Activated naive CD8-positive, alpha-beta T cell treated with anti-CD3 and anti-CD28 coated beads, Interleukin-2, amount 50 U/mL, for 16 hours (primary cell): ENCODE data around the gene PCDHGB4.
"Not testable (repeated sequence)": the region's sequence is repeated elsewhere in the genome, so short reads cannot be mapped to it uniquely, and the experiment has no call there.

Experiments
- DNase-seq: peaks from one replicate; pipeline ENCODE4 v3.0.0-alpha.2; 2020; ENCODE audit warnings: low read depth, low spot score

The PCDHGB4 gene

DNA sequence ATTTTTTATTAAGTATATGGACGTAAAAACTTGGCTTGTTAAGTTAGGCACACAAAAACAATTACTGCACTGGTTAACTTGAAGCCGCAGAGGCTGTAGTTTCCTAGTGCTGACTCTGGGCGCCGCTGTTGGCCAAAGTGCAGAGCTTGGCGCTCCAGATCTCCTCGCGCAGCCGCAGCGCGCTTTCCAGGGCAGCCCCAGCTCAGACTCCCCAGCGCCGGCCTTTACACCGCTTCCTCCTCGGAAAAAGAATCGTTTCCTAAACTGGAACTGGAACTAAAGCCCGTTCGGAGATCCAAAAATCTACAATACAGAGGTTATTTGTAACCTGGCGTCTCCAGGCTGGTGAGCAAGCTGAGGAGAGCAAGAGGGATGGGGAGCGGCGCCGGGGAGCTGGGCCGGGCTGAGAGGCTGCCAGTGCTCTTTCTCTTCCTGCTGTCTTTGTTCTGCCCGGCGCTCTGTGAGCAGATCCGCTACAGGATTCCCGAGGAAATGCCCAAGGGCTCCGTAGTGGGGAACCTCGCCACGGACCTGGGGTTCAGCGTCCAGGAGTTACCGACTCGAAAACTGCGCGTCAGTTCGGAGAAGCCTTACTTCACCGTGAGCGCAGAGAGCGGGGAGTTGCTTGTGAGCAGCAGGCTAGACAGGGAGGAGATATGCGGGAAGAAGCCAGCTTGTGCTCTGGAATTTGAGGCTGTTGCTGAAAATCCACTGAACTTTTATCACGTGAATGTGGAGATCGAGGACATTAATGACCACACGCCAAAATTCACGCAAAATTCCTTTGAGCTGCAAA, 10.5 kb downstream of the PCDHGB4 start, which contains the start of gene PCDHGB5:
PCDHGB5 (plus strand) TSS at position 192 of the 796 bp plus-strand sequence; CDS start at position 373, 181 bp downstream.
- not testable (repeated sequence) for DNase-seq

GRCh38 chr5:141398608-141399007, 11.1 kb downstream of the PCDHGB4 start:
- DNase-seq = no peak

GRCh38 chr5:141399555-141400258, 12.2 kb downstream of the PCDHGB4 start:
- no peak for DNase-seq

DNA sequence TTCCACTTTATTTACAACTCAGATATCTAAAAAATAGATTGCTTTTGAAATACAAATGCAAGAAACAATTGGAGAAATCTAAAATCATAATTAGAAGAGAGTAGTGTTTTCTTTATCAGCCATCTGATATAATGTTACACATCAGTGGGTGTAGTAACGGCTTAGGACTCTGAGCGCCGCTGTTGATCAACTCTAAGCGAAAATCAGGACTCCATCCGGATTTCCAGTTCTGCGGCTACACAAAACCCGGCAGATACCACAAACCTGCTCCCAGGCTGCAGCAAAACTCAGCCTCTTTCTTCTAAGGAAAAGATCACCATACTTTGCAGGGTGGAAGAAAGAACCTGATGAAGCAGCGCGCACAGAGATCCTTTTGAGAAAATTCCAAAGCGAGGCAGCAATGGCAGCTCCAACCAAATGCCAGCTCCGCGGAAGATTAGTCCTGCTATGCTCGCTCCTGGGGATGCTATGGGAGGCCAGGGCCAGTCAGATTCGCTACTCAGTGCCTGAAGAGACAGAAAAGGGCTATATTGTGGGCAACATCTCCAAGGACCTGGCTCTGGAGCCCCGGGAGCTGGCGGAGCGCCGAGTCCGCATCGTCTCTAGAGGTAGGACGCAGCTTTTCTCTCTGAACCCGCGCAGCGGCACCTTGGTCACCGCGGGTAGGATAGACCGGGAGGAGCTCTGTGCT, 15.2 kb downstream of the PCDHGB4 start, which contains the start of gene PCDHGA9:
PCDHGA9 (plus strand) TSS at position 226 of the 691 bp plus-strand sequence; CDS start at position 401, 175 bp downstream.
- DNase-seq = no peak

DNA sequence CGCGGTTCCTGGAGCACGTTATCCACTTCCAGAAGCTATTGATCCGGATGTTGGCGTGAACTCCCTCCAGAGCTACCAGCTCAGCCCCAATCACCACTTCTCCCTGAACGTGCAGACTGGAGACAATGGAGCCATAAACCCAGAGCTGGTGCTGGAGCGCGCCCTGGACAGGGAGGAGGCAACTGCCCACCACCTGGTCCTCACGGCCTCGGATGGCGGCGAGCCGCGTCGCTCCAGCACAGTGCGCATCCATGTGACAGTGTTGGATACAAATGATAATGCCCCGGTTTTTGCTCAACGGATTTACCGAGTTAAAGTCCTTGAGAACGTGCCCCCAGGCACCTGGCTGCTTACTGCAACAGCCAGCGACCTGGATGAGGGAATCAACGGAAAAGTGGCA, 15.9 kb downstream of the PCDHGB4 start:
- no peak for DNase-seq

GRCh38 chr5:141407790-141408505, 20.4 kb downstream of the PCDHGB4 start, which contains the start of gene PCDHGB6:
Gene PCDHGB6 (plus strand): TSS chr5:141408021. CDS start chr5:141408203, 182 bp downstream.
- DNase-seq = not testable (repeated sequence)

- no peak for DNase-seq
Observed at GRCh38 chr5:141409598-141410306, 22.3 kb downstream of the PCDHGB4 start.

DNA sequence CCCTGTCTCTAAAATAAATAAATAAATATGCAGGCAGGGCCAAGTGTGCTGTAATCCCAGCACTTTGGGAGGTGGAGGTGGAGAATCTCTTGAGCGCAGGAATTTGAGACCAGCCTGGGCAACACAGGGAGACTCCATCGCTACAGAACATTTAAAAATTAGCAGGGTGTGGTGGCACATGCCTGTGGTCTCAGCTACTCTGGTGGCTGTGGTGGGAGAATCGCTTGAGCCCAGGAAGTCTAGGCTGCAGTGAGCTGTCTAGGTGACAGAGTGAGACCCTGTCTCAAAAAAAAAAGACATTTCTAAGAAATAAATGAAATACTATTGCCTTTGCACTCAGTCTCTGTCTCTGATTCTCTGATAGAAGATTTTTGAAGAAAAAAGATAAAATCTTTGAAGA, 24.1 kb downstream of the PCDHGB4 start:
- DNase-seq = no peak

DNA sequence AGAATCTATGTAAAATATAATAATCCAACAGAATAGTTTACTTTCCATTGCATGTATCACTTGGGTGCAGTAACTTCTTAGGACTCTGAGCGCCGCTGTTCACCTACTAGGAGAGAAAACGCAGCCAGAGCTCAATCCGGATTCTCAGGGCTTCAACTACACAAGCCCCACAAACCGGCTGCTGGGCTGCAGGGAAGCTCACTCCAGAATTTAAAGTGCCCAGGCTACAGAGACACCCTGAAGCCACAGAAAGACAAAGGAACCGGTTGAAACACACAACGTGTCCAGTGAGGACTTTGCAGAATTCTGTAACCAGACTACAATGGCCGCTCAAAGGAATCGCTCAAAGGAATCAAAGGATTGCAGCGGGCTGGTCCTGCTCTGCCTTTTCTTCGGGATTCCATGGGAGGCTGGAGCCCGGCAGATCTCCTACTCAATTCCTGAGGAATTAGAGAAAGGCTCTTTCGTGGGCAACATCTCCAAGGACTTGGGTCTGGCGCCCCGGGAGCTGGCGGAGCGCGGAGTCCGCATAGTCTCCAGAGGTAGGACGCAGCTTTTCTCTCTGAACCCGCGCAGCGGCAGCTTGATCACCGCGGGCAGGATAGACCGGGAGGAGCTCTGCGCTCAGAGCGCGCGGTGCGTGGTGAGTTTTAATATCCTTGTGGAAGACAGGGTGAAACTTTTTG, 25.5 kb downstream of the PCDHGB4 start, which contains the start of gene PCDHGA10:
PCDHGA10 (plus strand) TSS at position 134 of the 686 bp plus-strand sequence; CDS start at position 323, 189 bp downstream.
- DNase-seq = peak; percentile 41

GRCh38 chr5:141413540-141414069, 26.1 kb downstream of the PCDHGB4 start:
- no peak for DNase-seq

DNA sequence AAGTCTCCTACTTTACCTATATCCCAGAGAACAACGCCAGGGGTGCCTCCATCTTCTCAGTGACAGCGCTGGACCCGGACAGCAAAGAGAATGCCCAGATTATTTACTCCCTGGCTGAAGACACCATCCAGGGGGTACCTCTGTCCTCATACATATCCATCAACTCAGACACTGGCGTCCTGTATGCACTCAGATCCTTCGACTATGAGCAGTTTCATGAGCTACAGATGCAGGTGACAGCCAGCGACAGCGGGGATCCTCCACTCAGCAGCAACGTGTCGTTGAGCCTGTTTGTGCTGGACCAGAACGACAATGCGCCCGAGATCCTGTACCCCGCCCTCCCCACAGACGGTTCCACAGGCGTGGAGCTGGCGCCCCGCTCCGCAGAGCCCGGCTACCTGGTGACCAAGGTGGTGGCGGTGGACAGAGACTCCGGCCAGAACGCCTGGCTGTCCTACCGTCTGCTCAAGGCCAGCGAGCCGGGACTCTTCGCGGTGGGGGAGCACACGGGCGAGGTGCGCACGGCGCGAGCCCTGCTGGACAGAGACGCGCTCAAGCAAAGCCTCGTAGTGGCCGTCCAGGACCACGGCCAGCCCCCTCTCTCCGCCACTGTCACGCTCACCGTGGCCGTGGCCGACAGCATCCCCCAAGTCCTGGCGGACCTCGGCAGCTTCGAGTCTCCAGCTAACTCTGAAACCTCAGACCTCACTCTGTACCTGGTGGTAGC, 27.2 kb downstream of the PCDHGB4 start:
- DNase-seq = not testable (repeated sequence)

- not testable (repeated sequence) for DNase-seq
Observed at GRCh38 chr5:141415275-141415618, 27.7 kb downstream of the PCDHGB4 start.

DNA sequence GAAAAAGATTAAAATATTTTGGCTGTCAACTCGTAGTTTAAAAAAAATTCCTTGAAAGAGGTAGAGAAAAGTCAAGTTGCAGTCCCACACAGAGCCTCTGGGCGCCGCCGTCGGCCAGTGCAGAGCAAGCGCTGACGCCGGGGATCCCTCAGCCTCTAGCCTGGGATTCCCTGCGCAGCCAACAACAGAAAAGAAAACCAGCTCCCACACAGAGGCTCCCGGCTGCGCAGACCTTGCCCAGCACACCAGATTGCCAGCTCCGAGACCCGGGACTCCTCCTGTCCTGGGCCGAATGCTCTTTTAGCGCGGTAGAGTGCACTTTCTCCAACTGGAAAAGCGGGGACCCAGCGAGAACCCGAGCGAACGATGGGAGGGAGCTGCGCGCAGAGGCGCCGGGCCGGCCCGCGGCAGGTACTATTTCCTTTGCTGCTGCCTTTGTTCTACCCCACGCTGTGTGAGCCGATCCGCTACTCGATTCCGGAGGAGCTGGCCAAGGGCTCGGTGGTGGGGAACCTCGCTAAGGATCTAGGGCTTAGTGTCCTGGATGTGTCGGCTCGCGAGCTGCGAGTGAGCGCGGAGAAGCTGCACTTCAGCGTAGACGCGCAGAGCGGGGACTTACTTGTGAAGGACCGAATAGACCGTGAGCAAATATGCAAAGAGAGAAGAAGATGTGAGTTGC, 30.1 kb downstream of the PCDHGB4 start, which contains the start of gene PCDHGB7:
PCDHGB7 (plus strand) TSS at position 184 of the 679 bp plus-strand sequence; CDS start at position 367, 183 bp downstream.
- DNase-seq = not testable (repeated sequence)

DNA sequence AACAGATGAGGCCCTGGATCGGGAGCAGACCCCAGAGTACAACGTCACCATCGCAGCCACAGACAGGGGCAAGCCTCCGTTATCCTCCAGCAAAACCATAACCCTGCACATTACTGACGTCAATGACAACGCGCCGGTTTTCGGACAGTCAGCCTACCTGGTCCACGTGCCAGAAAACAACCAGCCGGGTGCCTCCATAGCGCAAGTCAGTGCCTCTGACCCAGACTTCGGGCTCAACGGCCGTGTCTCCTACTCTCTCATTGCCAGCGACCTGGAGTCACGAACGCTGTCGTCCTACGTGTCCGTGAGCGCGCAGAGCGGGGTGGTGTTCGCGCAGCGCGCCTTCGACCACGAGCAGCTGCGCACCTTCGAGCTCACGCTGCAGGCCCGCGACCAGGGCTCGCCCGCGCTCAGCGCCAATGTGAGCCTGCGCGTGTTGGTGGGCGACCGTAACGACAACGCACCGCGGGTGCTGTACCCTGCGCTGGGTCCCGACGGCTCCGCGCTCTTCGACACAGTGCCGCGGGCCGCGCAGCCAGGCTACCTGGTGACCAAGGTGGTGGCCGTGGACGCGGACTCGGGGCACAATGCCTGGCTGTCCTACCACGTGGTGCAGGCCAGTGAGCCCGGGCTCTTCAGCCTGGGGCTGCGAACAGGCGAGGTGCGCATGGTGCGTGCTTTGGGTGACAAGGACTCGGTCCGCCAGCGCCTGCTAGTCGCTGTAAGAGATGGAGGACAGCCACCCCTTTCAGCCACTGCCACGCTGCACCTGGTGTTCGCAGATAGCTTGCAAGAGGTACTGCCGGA, 31.8 kb downstream of the PCDHGB4 start:
- no peak for DNase-seq

GRCh38 chr5:141420855-141421488, 33.5 kb downstream of the PCDHGB4 start, which contains the start of gene PCDHGA11:
Gene PCDHGA11 (plus strand): TSS chr5:141421051. CDS start chr5:141421228, 177 bp downstream.
- no peak for DNase-seq

DNA sequence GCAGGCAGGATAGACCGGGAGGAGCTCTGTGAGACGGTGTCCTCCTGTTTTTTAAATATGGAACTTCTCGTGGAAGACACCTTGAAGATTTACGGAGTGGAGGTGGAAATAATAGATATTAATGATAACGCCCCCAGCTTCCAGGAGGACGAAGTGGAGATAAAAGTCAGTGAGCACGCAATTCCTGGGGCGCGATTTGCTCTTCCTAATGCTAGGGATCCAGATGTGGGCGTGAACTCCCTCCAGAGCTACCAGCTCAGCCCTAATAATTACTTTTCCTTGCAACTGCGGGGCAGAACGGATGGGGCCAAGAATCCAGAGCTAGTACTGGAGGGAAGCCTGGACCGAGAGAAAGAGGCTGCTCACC, 34.0 kb downstream of the PCDHGB4 start:
- DNase-seq = no peak

GRCh38 chr5:141422742-141423291, 35.3 kb downstream of the PCDHGB4 start:
- DNase-seq = no peak
